ENCODE measurements around the gene FBXO47.
"Not testable (repeated sequence)": the region's sequence is repeated elsewhere in the genome, so short reads cannot be mapped to it uniquely, and the experiment has no call there.

The FBXO47 gene

GRCh38 chr17:38978180-38978579 is 11.0 kb upstream of the FBXO47 start:
- DNase-seq (ENCODE audit: low read depth), result no peak
- no peak for TF ChIP-seq CTCF (conservative IDR thresholded peaks at IDR 0.05; ENCODE audit: low read length)
- H3K4me3 ChIP-seq (ENCODE audit: low read length), result no peak overlapping the region

- peak; percentile 92 for DNase-seq (ENCODE audit: low read depth)
- not testable (repeated sequence) for H3K4me3 ChIP-seq (ENCODE audit: low read length)
Observed at GRCh38 chr17:38976187-38976551, 9.0 kb upstream of the FBXO47 start.

GRCh38 chr17:38970804-38971203 is 3.6 kb upstream of the FBXO47 start:
- H3K4me3 ChIP-seq (ENCODE audit: low read length), result no peak overlapping the region
- no peak for DNase-seq (ENCODE audit: low read depth)
- TF ChIP-seq CTCF (conservative IDR thresholded peaks at IDR 0.05; ENCODE audit: low read length), result no peak

- no peak overlapping the region for H3K4me3 ChIP-seq (ENCODE audit: low read length)
- no peak for DNase-seq (ENCODE audit: low read depth)
- no peak for TF ChIP-seq CTCF (conservative IDR thresholded peaks at IDR 0.05; ENCODE audit: low read length)
Observed at GRCh38 chr17:38970128-38970527, 2.9 kb upstream of the FBXO47 start.

- no peak for DNase-seq (ENCODE audit: low read depth)
- no peak for TF ChIP-seq CTCF (conservative IDR thresholded peaks at IDR 0.05; ENCODE audit: low read length)
- no peak overlapping the region for H3K4me3 ChIP-seq (ENCODE audit: low read length)
Observed at GRCh38 chr17:38969281-38969680, 2.1 kb upstream of the FBXO47 start.

GRCh38 chr17:38961413-38961812 is 5.8 kb downstream of the FBXO47 start:
- TF ChIP-seq CTCF (conservative IDR thresholded peaks at IDR 0.05; ENCODE audit: low read length), result no peak
- no peak for DNase-seq (ENCODE audit: low read depth)

GRCh38 chr17:38960402-38960801 is 6.8 kb downstream of the FBXO47 start:
- no peak for TF ChIP-seq CTCF (conservative IDR thresholded peaks at IDR 0.05; ENCODE audit: low read length)

More at GRCh38 chr17:38961413-38961812, 5.8 kb downstream of the FBXO47 start:
- H3K4me3 ChIP-seq (ENCODE audit: low read length), result no peak overlapping the region

GRCh38 chr17:38959508-38959907 is 7.7 kb downstream of the FBXO47 start:
- TF ChIP-seq CTCF (conservative IDR thresholded peaks at IDR 0.05; ENCODE audit: low read length), result no peak
- DNase-seq (ENCODE audit: low read depth), result no peak
- H3K4me3 ChIP-seq (ENCODE audit: low read length), result no peak overlapping the region

More at GRCh38 chr17:38960402-38960801, 6.8 kb downstream of the FBXO47 start:
- no peak overlapping the region for H3K4me3 ChIP-seq (ENCODE audit: low read length)
- DNase-seq (ENCODE audit: low read depth), result no peak
